GM12892 (cell line): Measurements from ENCODE around the gene GPR151.

Source experiments
- POLR2A ChIP-seq: IDR thresholded peaks from 2 replicates; pipeline ENCODE4 v1.6.1; 2011; ENCODE audit warnings: low read depth, low read length, control low read depth
- POLR2AphosphoS5 ChIP-seq: IDR thresholded peaks from 2 replicates; pipeline ENCODE4 v1.6.1; 2011; ENCODE audit warnings: low read depth, low read length, control low read depth
- TAF1 ChIP-seq: IDR thresholded peaks from 2 replicates; pipeline ENCODE4 v1.6.1; 2011; ENCODE audit warnings: low read depth, mild to moderate bottlenecking, control low read depth, low read length, borderline replicate concordance

DNA sequence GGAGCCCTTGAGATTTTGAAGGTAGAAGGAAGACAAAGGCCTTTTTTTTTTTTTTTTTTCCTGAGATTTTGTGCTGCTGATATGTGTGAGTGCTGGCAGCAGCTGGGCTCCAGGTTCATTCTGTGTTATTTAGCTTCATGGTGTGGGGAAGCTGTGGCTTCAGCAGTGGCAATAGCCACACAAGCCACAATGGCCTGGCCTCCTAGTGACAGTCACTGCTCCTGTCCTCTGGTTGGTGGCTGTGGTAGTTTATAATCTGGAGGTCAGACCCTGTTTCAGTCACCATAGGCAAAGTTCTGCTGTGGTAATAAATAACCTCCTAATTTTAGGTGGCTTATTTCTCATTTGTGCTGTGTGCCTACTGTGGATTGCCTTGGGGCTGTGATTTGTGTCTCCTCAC is 28.2 kb upstream of the GPR151 start:
- TF ChIP-seq POLR2A (no peak), POLR2AphosphoS5 (no peak), TAF1 (no peak)
